DND-41 (cell line): ENCODE measurements around the gene CLOCK.

Experiments
- CTCF ChIP-seq: IDR thresholded peaks from 2 replicates; pipeline ENCODE4 v1.5.1; 2012; ENCODE audit warnings: borderline replicate concordance, low read length, moderate library complexity, mild to moderate bottlenecking; ENCODE audit not compliant: poor library complexity, severe bottlenecking; ENCODE audit errors: extremely low read depth
- EZH2 ChIP-seq: IDR thresholded peaks from 3 replicates; pipeline ENCODE4 v1.6.1; 2012; ENCODE audit warnings: borderline replicate concordance, low read depth, mild to moderate bottlenecking, moderate library complexity, low read length, inconsistent platforms; ENCODE audit not compliant: severe bottlenecking

DNA sequence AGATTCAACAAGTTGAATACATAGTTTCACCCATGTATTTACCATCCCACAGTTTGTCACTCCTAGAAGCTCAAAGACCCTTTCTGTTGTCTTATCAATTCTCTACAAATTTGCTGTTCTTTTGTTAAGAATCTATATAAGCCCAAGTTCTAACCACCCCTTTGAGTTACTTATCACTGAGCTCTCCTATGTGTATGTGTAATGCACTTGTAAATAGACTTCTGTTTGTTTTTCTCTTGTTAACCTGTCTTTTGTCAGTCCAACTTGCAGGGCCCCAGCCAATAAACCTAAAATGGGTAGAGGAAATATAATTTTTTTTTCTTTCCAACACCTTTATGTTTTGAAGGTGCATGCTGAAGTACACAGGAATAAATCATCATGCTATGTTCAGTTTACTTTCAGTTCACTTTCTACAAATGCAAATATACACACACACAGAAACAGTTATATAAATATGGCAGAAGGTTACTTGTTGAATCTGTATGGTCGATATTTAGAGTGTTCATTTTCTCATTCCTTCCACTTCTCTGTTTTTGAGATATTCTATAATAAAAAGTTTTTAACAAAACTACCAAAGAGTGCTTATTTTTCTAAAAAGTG lies 22.3 kb upstream of the CLOCK start:
- TF ChIP-seq CTCF (no peak), EZH2 (no peak)
